HEK293 (cell line): Measurements from ENCODE around the gene PLEKHA6.

Experiments
- CTCF ChIA-PET: fragments of 350-600 bp; formaldehyde crosslinking; extraction: SDS; loops from one replicate; lab custom pipeline; 2021; ENCODE audit warnings: antibody characterized with exemption; lab: Yijun Ruan, JAX
- POLR2A ChIA-PET: fragments of 300-600 bp; formaldehyde crosslinking; extraction: SDS; loops from one replicate; lab custom pipeline; 2020; ENCODE audit warnings: antibody characterized with exemption, inconsistent platforms; lab: Yijun Ruan, JAX
- H3K27ac ChIP-seq: fragments of 200-500 bp; sonication (Bioruptor generic); 2 replicates; pipeline ENCODE4 v1.5.1; 2014; ENCODE audit warnings: low read depth, low read length, control low read depth, inconsistent platforms; ENCODE audit errors: extremely low read depth
- H3K36me3 ChIP-seq, 2 experiments: fragments of 200-500 bp in 1 of 2; sonication (Bioruptor generic) in 1 of 2; 1 replicate in 1 of 2; 2 replicates in 1 of 2; pipeline ENCODE4 v1.5.1; 2014 to 2017; ENCODE audit warnings: inconsistent platforms in 2 of 2, low read length in 2 of 2; ENCODE audit not compliant: control insufficient read depth in 2 of 2, insufficient read depth in 1 of 2
- H3K4me1 ChIP-seq: fragments of 200-500 bp; sonication (Bioruptor generic); 2 replicates; pipeline ENCODE4 v1.5.1; 2014; ENCODE audit warnings: mild to moderate bottlenecking, low read length, inconsistent platforms; ENCODE audit not compliant: control insufficient read depth, insufficient read depth
- H3K4me3 ChIP-seq: 2 replicates; pipeline ENCODE4 v1.5.1; 2011; ENCODE audit warnings: low read depth, mild to moderate bottlenecking, control low read depth, low read length, moderate library complexity
- H3K9me3 ChIP-seq: fragments of 200-500 bp; sonication (Bioruptor generic); 2 replicates; pipeline ENCODE4 v1.5.1; 2014; ENCODE audit warnings: low read depth, low read length, inconsistent platforms; ENCODE audit not compliant: control insufficient read depth, insufficient read depth
- EGR2 ChIP-seq: fragments of 450-650 bp; formaldehyde crosslinking; IDR thresholded peaks from 2 replicates; pipeline ENCODE4 v1.5.1; 2016; ENCODE audit warnings: low read depth, missing biosample characterization, missing genetic modification characterization
- KLF7 ChIP-seq: fragments of 450-650 bp; formaldehyde crosslinking; IDR thresholded peaks from 2 replicates; pipeline ENCODE4 v1.5.1; 2016; ENCODE audit warnings: missing biosample characterization, missing genetic modification characterization, borderline replicate concordance
- KLF8 ChIP-seq: fragments of 450-650 bp; formaldehyde crosslinking; IDR thresholded peaks from 2 replicates; pipeline ENCODE4 v1.5.1; 2016; ENCODE audit warnings: missing biosample characterization, missing genetic modification characterization
- WT1 ChIP-seq: fragments of 450-650 bp; formaldehyde crosslinking; IDR thresholded peaks from 2 replicates; pipeline ENCODE4 v1.5.1; 2016; ENCODE audit warnings: missing biosample characterization, missing genetic modification characterization
- ZNF146 ChIP-seq: fragments of 450-650 bp; formaldehyde crosslinking; IDR thresholded peaks from 2 replicates; pipeline ENCODE4 v1.5.1; 2016; ENCODE audit warnings: missing biosample characterization, missing genetic modification characterization
- ZNF202 ChIP-seq: fragments of 450-650 bp; formaldehyde crosslinking; IDR thresholded peaks from 2 replicates; pipeline ENCODE4 v1.5.1; 2016; ENCODE audit warnings: missing biosample characterization, missing genetic modification characterization, borderline replicate concordance
- ZNF37A ChIP-seq: fragments of 450-650 bp; IDR thresholded peaks from 2 replicates; pipeline ENCODE4 v1.5.1; 2018; ENCODE audit warnings: missing biosample characterization, missing genetic modification characterization
- ZNF398 ChIP-seq: fragments of 450-650 bp; formaldehyde crosslinking; IDR thresholded peaks from 2 replicates; pipeline ENCODE4 v1.5.1; 2017; ENCODE audit warnings: missing biosample characterization, missing genetic modification characterization
- ZNF404 ChIP-seq: fragments of 450-650 bp; formaldehyde crosslinking; IDR thresholded peaks from 2 replicates; pipeline ENCODE4 v1.5.1; 2017; ENCODE audit warnings: missing biosample characterization, missing genetic modification characterization
- ZNF518A ChIP-seq: fragments of 450-650 bp; formaldehyde crosslinking; conservative IDR thresholded peaks from 2 replicates; pipeline ENCODE4 v1.5.1; 2016; ENCODE audit warnings: low read depth, missing biosample characterization, missing genetic modification characterization
- ZNF610 ChIP-seq: fragments of 450-650 bp; formaldehyde crosslinking; IDR thresholded peaks from 2 replicates; pipeline ENCODE4 v1.5.1; 2016; ENCODE audit warnings: missing biosample characterization, missing genetic modification characterization, borderline replicate concordance
- ZNF623 ChIP-seq: fragments of 450-650 bp; formaldehyde crosslinking; IDR thresholded peaks from 2 replicates; pipeline ENCODE4 v1.5.1; 2016; ENCODE audit warnings: missing biosample characterization, missing genetic modification characterization
- ZSCAN4 ChIP-seq: fragments of 450-650 bp; formaldehyde crosslinking; IDR thresholded peaks from 2 replicates; pipeline ENCODE4 v1.5.1; 2017; ENCODE audit warnings: missing biosample characterization, missing genetic modification characterization

Gene PLEKHA6

GRCh38 chr1:204398197-204399125, 38.7 kb upstream of the PLEKHA6 start (continued):
- TF ChIP-seq ZNF37A (tag by site-specific recombination) (no peak), ZNF518A (tag by site-specific recombination) (no peak), ZNF398 (tag by site-specific recombination) (no peak), WT1 (0 out of 2 replicates have a peak, but pooled peaks have one; percentile 34), ZNF404 (tag by site-specific recombination) (no peak), ZNF610 (no peak), ZNF623 (tag by site-specific recombination) (no peak)

GRCh38 chr1:204396015-204396583, 36.4 kb upstream of the PLEKHA6 start:
- ChIA-PET CTCF (interaction anchor here (0.7 to 2.9 kb wide), 7 partner anchors 32 to 989 kb away, joined by 3 to 54 read pairs (median 4); partner anchors contain the start of gene GOLT1A), POLR2A (interaction anchor here (0.7 to 1.6 kb wide), 3 partner anchors 11 to 265 kb away, joined by 3 to 7 read pairs (median 3); no protein-coding TSS in a partner anchor)
- Histone ChIP-seq H3K4me3 (no peak overlapping the region), H3K4me1 (no peaks in the 10 kb centered on the region), H3K36me3 (peaks cover 6 to 34% of the 10 kb centered on the region in 2 experiments; a peak in 2 of 3 replicates), H3K9me3 (no peaks in the 10 kb centered on the region), H3K27ac (no peak overlapping the region)
- TF ChIP-seq ZNF146 (tag by site-specific recombination) (peak; percentile 84), KLF8 (tag by site-specific recombination) (no peak)

GRCh38 chr1:204391629-204392028, 31.9 kb upstream of the PLEKHA6 start:
- H3K9me3 ChIP-seq = no peaks in the 10 kb centered on the region
- no peak for TF ChIP-seq EGR2 (tag by site-specific recombination)
- no peak for TF ChIP-seq KLF7 (tag by site-specific recombination)
- peak; percentile 68 for TF ChIP-seq ZSCAN4 (tag by site-specific recombination)
- TF ChIP-seq ZNF202 = no peak
- peaks cover 0 to under 1% of the 10 kb centered on the region in 2 experiments; a peak in 2 of 3 replicates for H3K36me3 ChIP-seq
- H3K4me3 ChIP-seq = no peak overlapping the region
- ChIA-PET POLR2A (no interaction called here), CTCF (interaction anchor here (0.5 to 1.0 kb wide), 2 partner anchors 230 to 416 kb away, joined by 3 read pairs; no protein-coding TSS in a partner anchor)
- no peaks in the 10 kb centered on the region for H3K4me1 ChIP-seq
- no peak overlapping the region for H3K27ac ChIP-seq
